MM.1S (cell line): ENCODE results near the gene NAB1.
"Not testable (repeated sequence)": the region's sequence is repeated elsewhere in the genome, so short reads cannot be mapped to it uniquely, and the experiment has no call there.

Experiments
- DNase-seq: peaks from one replicate; pipeline ENCODE4 v3.0.0-alpha.2; 2015
- H2AFZ ChIP-seq: fragments of 300-600 bp; sonication (generic); 2 replicates; pipeline ENCODE4 v1.6.0; 2016; ENCODE audit warnings: antibody characterized with exemption, low read length
- H3F3A ChIP-seq: fragments of 300-600 bp; sonication (generic); 2 replicates; pipeline ENCODE4 v1.6.1; 2016; ENCODE audit warnings: mild to moderate bottlenecking, antibody characterized with exemption, low read length, moderate library complexity, mixed read lengths; ENCODE audit not compliant: insufficient read depth
- H3K27ac ChIP-seq: fragments of 300-600 bp; sonication (generic); 2 replicates; pipeline ENCODE4 v1.5.1; 2016; ENCODE audit warnings: mild to moderate bottlenecking, low read length
- H3K27me3 ChIP-seq: fragments of 300-600 bp; sonication (generic); replicated peaks from 2 replicates; pipeline ENCODE4 v1.6.0; 2016; ENCODE audit warnings: low read length; ENCODE audit not compliant: insufficient read depth
- H3K36me3 ChIP-seq: fragments of 300-600 bp; sonication (generic); replicated peaks from 2 replicates; pipeline ENCODE4 v1.6.1; 2016; ENCODE audit warnings: mild to moderate bottlenecking, low read length, mixed read lengths; ENCODE audit not compliant: insufficient read depth
- H3K4me1 ChIP-seq: fragments of 300-600 bp; sonication (generic); 2 replicates; pipeline ENCODE4 v1.6.1; 2016; ENCODE audit warnings: low read length, mixed read lengths
- H3K4me2 ChIP-seq: fragments of 300-600 bp; sonication (generic); 2 replicates; pipeline ENCODE4 v1.6.0; 2016; ENCODE audit warnings: low read depth, low read length
- H3K4me3 ChIP-seq: fragments of 300-600 bp; sonication (generic); 2 replicates; pipeline ENCODE4 v1.5.1; 2016; ENCODE audit warnings: low read length, mixed read lengths
- H3K79me2 ChIP-seq: fragments of 300-600 bp; sonication (generic); 2 replicates; pipeline ENCODE4 v1.6.1; 2016; ENCODE audit warnings: mixed run types, low read length, mixed read lengths
- H3K9ac ChIP-seq: fragments of 300-600 bp; sonication (generic); 2 replicates; pipeline ENCODE4 v1.6.1; 2016; ENCODE audit warnings: low read length, mixed read lengths
- H3K9me2 ChIP-seq: fragments of 300-600 bp; sonication (generic); replicated peaks from 2 replicates; pipeline ENCODE4 v1.6.1; 2016; ENCODE audit warnings: mild to moderate bottlenecking, low read length, mixed read lengths; ENCODE audit not compliant: insufficient read depth
- H3K9me3 ChIP-seq: fragments of 300-600 bp; sonication (generic); replicated peaks from 2 replicates; pipeline ENCODE4 v1.6.1; 2016; ENCODE audit warnings: mild to moderate bottlenecking, low read length, mixed read lengths; ENCODE audit not compliant: insufficient read depth
- H4K20me1 ChIP-seq: fragments of 300-600 bp; sonication (generic); 2 replicates; pipeline ENCODE4 v1.6.1; 2016; ENCODE audit warnings: mild to moderate bottlenecking, low read length, moderate library complexity, mixed read lengths; ENCODE audit not compliant: insufficient read depth
- EZH2 ChIP-seq: fragments of 300-600 bp; sonication (generic); optimal IDR thresholded peaks from 2 replicates; pipeline ENCODE3; 2017; ENCODE audit warnings: low read depth, mild to moderate bottlenecking, antibody characterized with exemption, low read length, mixed read lengths
- EZH2phosphoT487 ChIP-seq: fragments of 300-600 bp; sonication (generic); IDR thresholded peaks from 2 replicates; pipeline ENCODE4 v1.6.1; 2018; ENCODE audit warnings: antibody characterized with exemption, low read length
- TF ChIP-seq, protein P1 (sequence below): fragments of 300-600 bp; sonication (generic); IDR thresholded peaks from 2 replicates; pipeline ENCODE4 v1.5.1; 2016; ENCODE audit warnings: antibody characterized with exemption, low read length, mixed read lengths

NAB1 gene

DNA sequence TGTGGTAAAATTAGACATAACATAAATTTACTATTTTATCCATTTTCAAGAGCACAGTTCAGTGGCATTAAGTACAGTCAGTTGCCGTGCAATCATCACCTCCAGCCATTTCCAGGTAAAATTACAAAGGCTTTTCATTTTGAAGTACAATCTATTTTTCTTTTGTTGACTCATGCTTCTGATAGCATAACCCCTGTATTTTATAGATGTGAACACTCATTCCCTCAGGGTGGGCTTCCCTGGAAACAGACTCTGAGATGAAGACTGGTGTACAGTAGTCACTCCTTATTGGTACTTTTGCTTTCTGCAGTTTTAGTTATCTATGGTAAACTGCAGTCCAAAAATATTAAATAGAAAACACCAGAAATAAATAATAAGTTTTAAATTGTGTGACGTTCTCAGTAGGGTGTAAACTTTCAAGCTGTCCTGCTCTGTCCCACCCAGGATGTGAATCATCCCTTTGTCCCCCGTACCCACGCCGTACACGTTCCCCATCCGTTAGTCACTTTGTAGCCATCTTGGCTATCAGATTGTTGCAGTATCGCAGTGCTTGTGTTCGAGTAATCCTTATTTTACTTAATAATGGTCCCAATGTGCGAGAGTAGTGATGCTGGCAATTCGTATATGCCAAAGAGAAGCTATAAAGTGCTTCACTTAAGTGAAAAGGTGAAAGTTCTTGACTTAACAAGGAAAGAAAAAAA lies 41.1 kb upstream of the NAB1 start:
- TF ChIP-seq, protein P1, sequence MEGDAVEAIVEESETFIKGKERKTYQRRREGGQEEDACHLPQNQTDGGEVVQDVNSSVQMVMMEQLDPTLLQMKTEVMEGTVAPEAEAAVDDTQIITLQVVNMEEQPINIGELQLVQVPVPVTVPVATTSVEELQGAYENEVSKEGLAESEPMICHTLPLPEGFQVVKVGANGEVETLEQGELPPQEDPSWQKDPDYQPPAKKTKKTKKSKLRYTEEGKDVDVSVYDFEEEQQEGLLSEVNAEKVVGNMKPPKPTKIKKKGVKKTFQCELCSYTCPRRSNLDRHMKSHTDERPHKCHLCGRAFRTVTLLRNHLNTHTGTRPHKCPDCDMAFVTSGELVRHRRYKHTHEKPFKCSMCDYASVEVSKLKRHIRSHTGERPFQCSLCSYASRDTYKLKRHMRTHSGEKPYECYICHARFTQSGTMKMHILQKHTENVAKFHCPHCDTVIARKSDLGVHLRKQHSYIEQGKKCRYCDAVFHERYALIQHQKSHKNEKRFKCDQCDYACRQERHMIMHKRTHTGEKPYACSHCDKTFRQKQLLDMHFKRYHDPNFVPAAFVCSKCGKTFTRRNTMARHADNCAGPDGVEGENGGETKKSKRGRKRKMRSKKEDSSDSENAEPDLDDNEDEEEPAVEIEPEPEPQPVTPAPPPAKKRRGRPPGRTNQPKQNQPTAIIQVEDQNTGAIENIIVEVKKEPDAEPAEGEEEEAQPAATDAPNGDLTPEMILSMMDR = no peak
- no peak for TF ChIP-seq EZH2
- no peak for TF ChIP-seq EZH2phosphoT487
- no peaks in the 10 kb centered on the region for H3K27me3 ChIP-seq
- no peaks in the 10 kb centered on the region for H3F3A ChIP-seq
- no peak overlapping the region for H3K4me3 ChIP-seq
- no peaks in the 10 kb centered on the region for H4K20me1 ChIP-seq
- no peak overlapping the region for H3K4me2 ChIP-seq
- H3K4me1 ChIP-seq = no peaks in the 10 kb centered on the region
- H3K9me3 ChIP-seq = no peaks in the 10 kb centered on the region
- H3K9me2 ChIP-seq = no peaks in the 10 kb centered on the region
- no peak overlapping the region for H3K27ac ChIP-seq
- H3K36me3 ChIP-seq = no peaks in the 10 kb centered on the region
- DNase-seq = no peak
- no peak overlapping the region for H2AFZ ChIP-seq
- H3K9ac ChIP-seq = no peak overlapping the region
- H3K79me2 ChIP-seq = no peaks in the 10 kb centered on the region

DNA sequence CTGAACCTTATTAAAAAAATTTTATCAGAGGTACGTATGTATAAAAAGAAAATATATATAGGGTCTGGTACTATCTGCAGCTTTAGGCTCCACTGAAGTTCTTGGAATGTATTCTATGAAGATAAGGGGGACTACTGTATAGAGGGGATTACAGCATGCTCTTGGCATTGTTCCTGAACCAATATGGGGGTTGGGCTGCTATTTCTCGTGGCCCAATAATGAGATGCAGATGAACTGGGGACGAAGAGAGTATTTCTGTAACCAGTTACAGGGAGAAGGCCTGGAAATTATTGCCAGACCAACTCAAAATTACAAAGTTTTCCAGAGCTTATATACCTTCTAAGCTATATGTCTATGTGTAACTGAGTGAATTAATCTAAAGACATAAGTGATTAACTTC lies 40.0 kb upstream of the NAB1 start:
- H3K27ac ChIP-seq, H3K4me1 ChIP-seq, H3K36me3 ChIP-seq, H4K20me1 ChIP-seq, H3K79me2 ChIP-seq, DNase-seq, H3K27me3 ChIP-seq, H2AFZ ChIP-seq, H3K9me3 ChIP-seq, H3F3A ChIP-seq, H3K4me2 ChIP-seq, H3K9ac ChIP-seq, H3K9me2 ChIP-seq, H3K4me3 ChIP-seq: not testable (repeated sequence)

DNA sequence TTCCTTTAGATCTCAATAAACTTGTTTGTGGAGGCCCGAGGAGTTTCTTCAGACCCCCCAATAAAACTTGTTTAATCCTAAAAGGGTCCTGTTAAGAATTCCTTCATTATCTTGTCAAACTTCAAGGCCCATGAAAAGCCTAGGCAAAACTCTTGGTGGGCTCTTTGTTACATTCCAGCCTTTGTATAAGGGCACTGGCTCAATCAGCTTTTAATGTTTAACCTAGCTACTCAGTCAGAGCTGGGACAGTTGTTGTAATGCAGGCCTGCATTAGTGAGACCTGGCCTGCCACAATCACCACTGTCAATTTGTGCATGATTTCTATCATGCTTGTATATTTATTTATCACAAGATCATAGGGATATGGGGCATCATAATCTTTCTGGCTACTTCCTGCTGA lies 39.5 kb upstream of the NAB1 start:
- H3K4me1 ChIP-seq, H4K20me1 ChIP-seq, H3K36me3 ChIP-seq, H3K27me3 ChIP-seq, H2AFZ ChIP-seq, H3K4me2 ChIP-seq, H3K9me3 ChIP-seq, H3K4me3 ChIP-seq, H3K9ac ChIP-seq, H3K9me2 ChIP-seq, H3K27ac ChIP-seq, H3K79me2 ChIP-seq, DNase-seq, H3F3A ChIP-seq: not testable (repeated sequence)

DNA sequence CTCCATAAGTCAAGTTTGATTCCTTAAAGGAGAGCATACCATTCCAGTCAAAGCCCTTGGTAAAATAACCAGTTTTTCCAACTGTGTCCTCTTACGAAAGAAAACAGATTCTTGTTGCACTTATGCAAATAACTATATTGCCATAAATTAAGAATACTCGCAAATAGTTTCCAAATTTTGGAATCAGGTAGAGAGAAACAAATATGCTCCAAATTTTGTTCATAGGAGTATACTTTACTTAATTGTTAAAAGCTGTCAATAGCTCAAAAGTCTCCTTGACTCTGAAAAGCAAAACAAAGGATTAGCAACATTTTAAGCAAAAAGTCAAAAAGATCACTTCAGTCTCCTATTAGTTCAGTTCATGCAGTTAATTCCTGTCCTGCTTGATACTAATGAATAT lies 38.4 kb upstream of the NAB1 start:
- H3K79me2 ChIP-seq, H3K9me3 ChIP-seq, H3F3A ChIP-seq, H3K9me2 ChIP-seq, H4K20me1 ChIP-seq, H2AFZ ChIP-seq, DNase-seq, H3K9ac ChIP-seq, H3K4me3 ChIP-seq, H3K4me1 ChIP-seq, H3K27ac ChIP-seq, H3K27me3 ChIP-seq, H3K36me3 ChIP-seq, H3K4me2 ChIP-seq: not testable (repeated sequence)

DNA sequence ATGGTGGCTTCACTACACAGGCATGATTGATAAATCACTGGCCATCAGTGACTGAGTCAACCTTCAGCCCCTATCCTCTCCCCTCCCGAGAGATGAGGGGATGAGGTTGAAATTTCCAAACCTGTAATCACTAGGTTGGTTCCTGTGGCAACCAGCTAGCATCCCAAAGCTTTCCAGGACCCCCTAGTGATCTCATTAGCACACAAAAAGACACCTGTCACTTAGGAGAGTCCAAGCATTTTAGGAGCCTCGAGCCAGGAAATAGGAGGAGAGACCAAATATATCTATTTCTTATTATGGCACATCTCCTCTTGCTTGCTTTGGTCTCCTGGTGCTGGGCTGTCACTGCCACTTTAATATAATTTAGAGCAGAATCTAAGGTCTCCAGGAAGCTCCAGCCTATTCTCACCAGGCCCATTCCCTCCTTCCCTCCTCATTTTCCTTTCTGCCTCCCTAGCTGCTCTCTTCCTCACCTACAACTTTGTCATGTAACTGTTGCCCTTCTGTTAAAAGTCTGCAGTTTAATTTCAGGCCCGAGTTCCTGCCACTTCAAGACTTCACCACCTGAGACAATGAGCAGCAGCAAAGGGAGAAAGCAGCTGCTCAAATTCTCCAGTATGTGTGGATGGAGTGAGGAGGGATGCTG lies 33.2 kb upstream of the NAB1 start:
- no peaks in the 10 kb centered on the region for H3F3A ChIP-seq
- H4K20me1 ChIP-seq = no peaks in the 10 kb centered on the region
- TF ChIP-seq, protein P1 = no peak
- TF ChIP-seq EZH2phosphoT487 = no peak
- no peak for TF ChIP-seq EZH2
- H3K9me2 ChIP-seq = no peaks in the 10 kb centered on the region
- H3K79me2 ChIP-seq = no peaks in the 10 kb centered on the region
- H3K9ac ChIP-seq = no peak overlapping the region
- no peaks in the 10 kb centered on the region for H3K36me3 ChIP-seq
- no peaks in the 10 kb centered on the region for H3K27me3 ChIP-seq
- no peak overlapping the region for H3K4me2 ChIP-seq
- no peaks in the 10 kb centered on the region for H3K4me1 ChIP-seq
- no peak overlapping the region for H3K4me3 ChIP-seq
- no peak overlapping the region for H3K27ac ChIP-seq
- no peak for DNase-seq
- H2AFZ ChIP-seq = no peak overlapping the region
- H3K9me3 ChIP-seq = no peaks in the 10 kb centered on the region
